OCI-LY3 (cell line): ENCODE results near the gene NOL6.

Source experiments
- H2AFZ ChIP-seq: fragments of 200-600, 300-600 bp; shearing (Covaris generic); 2 replicates; pipeline ENCODE4 v1.6.0; 2014; ENCODE audit warnings: antibody characterized with exemption, low read depth, low read length
- H3K27ac ChIP-seq: fragments of 200-600, 300-600 bp; sonication (generic); 2 replicates; pipeline ENCODE4 v1.5.1; 2014; ENCODE audit warnings: mild to moderate bottlenecking, low read length, moderate library complexity, mixed read lengths
- H3K27me3 ChIP-seq: fragments of 200-600, 300-600 bp; sonication (generic); 2 replicates; pipeline ENCODE4 v1.6.1; 2014; ENCODE audit warnings: low read depth, low read length, mixed read lengths
- H3K36me3 ChIP-seq: fragments of 200-600, 300-600 bp; sonication (generic); replicated peaks from 2 replicates; pipeline ENCODE3; 2014; ENCODE audit warnings: low read depth, low read length, mixed read lengths
- H3K4me1 ChIP-seq: fragments of 300-600, 200-600 bp; sonication (generic); 2 replicates; pipeline ENCODE4 v1.6.1; 2014; ENCODE audit warnings: low read length, mixed read lengths
- H3K4me2 ChIP-seq: fragments of 200-600, 300-600 bp; sonication (generic); 2 replicates; pipeline ENCODE4 v1.6.1; 2014; ENCODE audit warnings: low read length, mixed read lengths
- H3K4me3 ChIP-seq: fragments of 300-600, 200-600 bp; sonication (generic); 2 replicates; pipeline ENCODE4 v1.5.1; 2014; ENCODE audit warnings: antibody characterized with exemption, mild to moderate bottlenecking, low read length, moderate library complexity
- H3K79me2 ChIP-seq: fragments of 300-600, 200-600 bp; shearing (Covaris generic); 2 replicates; pipeline ENCODE4 v1.6.1; 2014; ENCODE audit warnings: mild to moderate bottlenecking, low read length, mixed read lengths
- H3K9ac ChIP-seq: fragments of 300-600, 200-600 bp; shearing (Covaris generic); 2 replicates; pipeline ENCODE4 v1.6.0; 2014; ENCODE audit warnings: mild to moderate bottlenecking, low read length, moderate library complexity
- H3K9me3 ChIP-seq: fragments of 200-600, 300-600 bp; shearing (Covaris generic); 2 replicates; pipeline ENCODE4 v1.6.1; 2014; ENCODE audit warnings: low read length, mixed read lengths; ENCODE audit not compliant: insufficient read depth
- H4K20me1 ChIP-seq: fragments of 200-600, 300-600 bp; sonication (generic); 2 replicates; pipeline ENCODE4 v1.6.1; 2016; ENCODE audit warnings: low read length, mixed read lengths; ENCODE audit not compliant: insufficient read depth
- EZH2phosphoT487 ChIP-seq: fragments of 200-600 bp; shearing (Covaris generic); IDR thresholded peaks from 2 replicates; pipeline ENCODE4 v1.6.1; 2018; ENCODE audit warnings: antibody characterized with exemption, mixed run types, low read depth
- TF ChIP-seq, protein P1 (sequence below): fragments of 200-600, 300-600 bp; sonication (generic); IDR thresholded peaks from 2 replicates; pipeline ENCODE4 v1.5.1; 2014; ENCODE audit warnings: antibody characterized with exemption, low read length, low read depth

Gene NOL6

DNA sequence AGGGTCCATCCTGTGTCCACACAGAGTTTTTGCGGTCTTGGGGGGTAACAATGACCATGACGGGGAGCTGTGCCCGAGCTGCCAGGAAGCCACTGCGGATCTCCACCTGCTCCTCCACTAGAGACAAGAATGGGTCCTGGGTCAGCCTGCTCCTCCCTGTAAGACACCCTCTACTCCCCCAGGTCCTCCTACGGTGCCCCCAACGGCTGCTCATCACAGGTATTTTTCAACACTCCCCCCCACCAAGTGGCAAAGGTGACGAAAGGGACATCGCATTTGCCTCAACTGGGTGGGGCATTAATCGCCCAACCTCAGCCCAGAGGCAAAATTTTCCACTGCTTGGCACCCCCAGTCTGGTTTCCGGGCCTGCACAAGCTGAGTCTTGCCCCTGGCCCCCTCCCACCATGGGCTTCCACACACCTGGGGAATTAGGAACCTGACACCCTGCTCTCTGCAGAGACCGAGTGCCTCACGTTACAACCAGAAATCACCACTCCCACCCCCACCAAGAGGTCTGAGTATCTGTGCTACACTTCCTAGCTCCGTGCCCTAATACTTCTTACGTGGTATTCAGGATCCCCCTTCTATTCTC lies 9.6 kb downstream of the NOL6 start:
- no peak overlapping the region for H3K4me3 ChIP-seq
- H3K27me3 ChIP-seq = no peaks in the 10 kb centered on the region
- no peaks in the 10 kb centered on the region for H4K20me1 ChIP-seq
- no peak overlapping the region for H3K4me2 ChIP-seq
- H3K27ac ChIP-seq = no peak overlapping the region
- H3K36me3 ChIP-seq = peaks cover 73% of the 10 kb centered on the region
- H3K4me1 ChIP-seq = peaks cover 5% of the 10 kb centered on the region
- H3K79me2 ChIP-seq = no peaks in the 10 kb centered on the region
- H3K9me3 ChIP-seq = no peaks in the 10 kb centered on the region
- TF ChIP-seq, protein P1, sequence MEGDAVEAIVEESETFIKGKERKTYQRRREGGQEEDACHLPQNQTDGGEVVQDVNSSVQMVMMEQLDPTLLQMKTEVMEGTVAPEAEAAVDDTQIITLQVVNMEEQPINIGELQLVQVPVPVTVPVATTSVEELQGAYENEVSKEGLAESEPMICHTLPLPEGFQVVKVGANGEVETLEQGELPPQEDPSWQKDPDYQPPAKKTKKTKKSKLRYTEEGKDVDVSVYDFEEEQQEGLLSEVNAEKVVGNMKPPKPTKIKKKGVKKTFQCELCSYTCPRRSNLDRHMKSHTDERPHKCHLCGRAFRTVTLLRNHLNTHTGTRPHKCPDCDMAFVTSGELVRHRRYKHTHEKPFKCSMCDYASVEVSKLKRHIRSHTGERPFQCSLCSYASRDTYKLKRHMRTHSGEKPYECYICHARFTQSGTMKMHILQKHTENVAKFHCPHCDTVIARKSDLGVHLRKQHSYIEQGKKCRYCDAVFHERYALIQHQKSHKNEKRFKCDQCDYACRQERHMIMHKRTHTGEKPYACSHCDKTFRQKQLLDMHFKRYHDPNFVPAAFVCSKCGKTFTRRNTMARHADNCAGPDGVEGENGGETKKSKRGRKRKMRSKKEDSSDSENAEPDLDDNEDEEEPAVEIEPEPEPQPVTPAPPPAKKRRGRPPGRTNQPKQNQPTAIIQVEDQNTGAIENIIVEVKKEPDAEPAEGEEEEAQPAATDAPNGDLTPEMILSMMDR = no peak
- TF ChIP-seq EZH2phosphoT487 = no peak
- no peak overlapping the region for H2AFZ ChIP-seq
- no peak overlapping the region for H3K9ac ChIP-seq

DNA sequence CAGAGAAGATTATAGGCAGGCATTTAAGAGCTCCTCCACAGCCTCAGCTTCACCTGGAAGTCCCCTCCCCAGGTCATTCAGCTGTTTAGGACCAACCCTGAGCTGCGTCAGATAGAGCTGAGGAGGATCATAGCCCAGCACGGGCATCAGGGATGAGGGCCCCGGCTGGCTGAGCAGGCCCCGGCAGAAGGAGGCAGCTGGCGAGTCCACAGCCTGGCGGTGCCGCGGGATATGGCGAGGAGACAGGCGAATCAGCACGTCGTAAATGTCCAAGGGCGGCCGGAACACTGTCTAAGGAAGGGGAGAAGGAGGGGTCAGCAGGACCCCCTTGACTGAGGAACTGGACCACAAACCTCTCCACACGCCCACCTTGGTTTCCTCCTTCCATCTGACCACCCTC lies 10.6 kb downstream of the NOL6 start:
- no peaks in the 10 kb centered on the region for H3K9me3 ChIP-seq
- no peak overlapping the region for H3K4me3 ChIP-seq
- peaks cover 66% of the 10 kb centered on the region for H3K36me3 ChIP-seq
- no peaks in the 10 kb centered on the region for H3K79me2 ChIP-seq
- no peak overlapping the region for H3K4me2 ChIP-seq
- H3K4me1 ChIP-seq = peaks cover 14% of the 10 kb centered on the region
- H4K20me1 ChIP-seq = no peaks in the 10 kb centered on the region
- no peaks in the 10 kb centered on the region for H3K27me3 ChIP-seq
- TF ChIP-seq EZH2phosphoT487 = no peak
- TF ChIP-seq, protein P1 = no peak
- no peak overlapping the region for H2AFZ ChIP-seq
- no peak overlapping the region for H3K9ac ChIP-seq
- no peak overlapping the region for H3K27ac ChIP-seq

DNA sequence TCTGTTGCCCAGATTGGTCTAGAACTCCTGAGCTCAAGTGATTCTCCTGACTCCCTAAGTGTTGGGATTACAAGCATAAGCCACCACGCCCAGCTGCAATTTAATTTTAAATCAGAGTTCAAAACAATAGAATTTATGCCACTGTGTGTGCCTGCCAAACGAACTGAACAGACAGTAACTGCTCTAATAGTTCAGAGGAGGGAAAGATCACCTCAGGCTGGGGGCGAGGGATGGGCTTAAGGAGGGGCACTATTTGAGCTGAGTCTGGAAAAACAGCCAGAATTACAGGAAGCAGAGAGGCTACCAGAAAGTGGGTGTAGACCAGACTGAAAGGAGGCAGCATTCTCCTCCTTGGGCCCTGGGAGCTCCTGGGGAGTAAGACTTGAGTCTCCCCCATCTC lies 12.2 kb downstream of the NOL6 start:
- TF ChIP-seq EZH2phosphoT487 = no peak
- TF ChIP-seq, protein P1 = no peak
- H4K20me1 ChIP-seq = no peaks in the 10 kb centered on the region
- no peak overlapping the region for H3K9ac ChIP-seq
- H3K27me3 ChIP-seq = no peaks in the 10 kb centered on the region
- H3K79me2 ChIP-seq = no peaks in the 10 kb centered on the region
- H2AFZ ChIP-seq = no peak overlapping the region
- no peak overlapping the region for H3K4me2 ChIP-seq
- peaks cover 51% of the 10 kb centered on the region for H3K36me3 ChIP-seq
- H3K4me1 ChIP-seq = peaks cover 22% of the 10 kb centered on the region
- no peak overlapping the region for H3K27ac ChIP-seq
- H3K4me3 ChIP-seq = no peak overlapping the region
- H3K9me3 ChIP-seq = no peaks in the 10 kb centered on the region

DNA sequence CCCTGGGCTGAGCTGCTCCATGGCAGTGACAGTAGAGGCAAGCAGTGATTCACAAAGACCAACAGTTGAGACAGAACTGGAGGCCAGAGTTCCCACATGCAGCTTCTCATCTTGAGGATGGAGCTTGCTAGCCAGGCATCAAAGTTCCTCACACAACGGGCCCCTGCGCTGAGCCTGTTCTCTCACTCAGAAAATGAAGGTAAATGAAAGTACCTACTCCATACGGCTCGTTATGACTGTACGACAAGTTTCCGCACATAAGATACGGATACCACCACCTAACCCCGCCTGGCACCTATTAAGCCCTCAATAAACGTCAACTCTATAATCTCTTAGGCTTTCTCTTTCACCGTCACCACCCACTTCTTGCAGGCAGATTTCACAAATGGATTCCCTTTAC lies 12.9 kb downstream of the NOL6 start:
- H3K36me3 ChIP-seq = peaks cover 45% of the 10 kb centered on the region
- H4K20me1 ChIP-seq = no peaks in the 10 kb centered on the region
- no peak overlapping the region for H3K4me2 ChIP-seq
- H2AFZ ChIP-seq = no peak overlapping the region
- no peak for TF ChIP-seq EZH2phosphoT487
- TF ChIP-seq, protein P1 = no peak
- no peaks in the 10 kb centered on the region for H3K9me3 ChIP-seq
- no peak overlapping the region for H3K9ac ChIP-seq
- no peaks in the 10 kb centered on the region for H3K79me2 ChIP-seq
- H3K27me3 ChIP-seq = no peaks in the 10 kb centered on the region
- no peak overlapping the region for H3K4me3 ChIP-seq
- H3K27ac ChIP-seq = no peak overlapping the region
- H3K4me1 ChIP-seq = peaks cover 26% of the 10 kb centered on the region
